Bronchus fibroblast of lung (primary cell): ENCODE data around the gene PPIL1. TPM values are rescaled to one million over a fixed set of nuclear protein-coding genes. Genes with fewer than 3 reads are reported as not detected.

ENCODE experiments used
- total RNA-seq: library from RNA; depleted of rRNA; stranded (reverse); fragments of >200 nt; gene quantifications from 2 replicates; pipeline ENCODE4 v1.2.3, GENCODE V29; 2015

Gene PPIL1
- total RNA-seq, result 35.5 and 37.9 TPM in 2 replicates

GRCh38 chr6:36874443-36875249, at the start of gene PPIL1:
Gene PPIL1 (minus strand): TSS chr6:36874803. CDS start chr6:36874772, 31 bp downstream.

GRCh38 chr6:36885461-36886401, 11.1 kb upstream of the PPIL1 start, which contains the start of gene C6orf89:
Gene C6orf89 (plus strand): TSS chr6:36885952. CDS start chr6:36899445, 13,493 bp downstream.

GRCh38 chr6:36838896-36839748, 35.5 kb downstream of the PPIL1 start, which contains the start of gene CPNE5:
Gene CPNE5 (minus strand): TSS chr6:36839444. CDS start chr6:36839377, 67 bp downstream.

Other genes with a start within 250 kb of the PPIL1 start
- 267 and 277 TPM in 2 replicates for gene CDKN1A, start 196.1 kb downstream of the PPIL1 start, total RNA-seq
- under 0.01 TPM in 1 of 2 replicates, not detected in the other for gene RAB44, start 177.0 kb downstream of the PPIL1 start, total RNA-seq
- not detected in 2 replicates for gene CPNE5, start 35.4 kb downstream of the PPIL1 start, total RNA-seq
- gene C6orf89, start 11.1 kb upstream of the PPIL1 start, total RNA-seq, result 25.7 and 28.4 TPM in 2 replicates
- gene PI16, start 79.9 kb upstream of the PPIL1 start, total RNA-seq, result not detected in 2 replicates
- 255 and 261 TPM in 2 replicates for gene MTCH1, start 111.4 kb upstream of the PPIL1 start, total RNA-seq
- not detected in 2 replicates for gene FGD2, start 130.9 kb upstream of the PPIL1 start, total RNA-seq